ENCODE measurements around the gene EP400. TPM values are rescaled to one million over a fixed set of nuclear protein-coding genes. Genes with fewer than 3 reads are reported as not detected.

Gene EP400
- total and polyA plus RNA-seq, 9 of the 15 experiments (the other 6 are each of a cell fraction or from before 2014, with no cell fraction given) = 4.5 to 58.0 (median 7.0) TPM

DNA sequence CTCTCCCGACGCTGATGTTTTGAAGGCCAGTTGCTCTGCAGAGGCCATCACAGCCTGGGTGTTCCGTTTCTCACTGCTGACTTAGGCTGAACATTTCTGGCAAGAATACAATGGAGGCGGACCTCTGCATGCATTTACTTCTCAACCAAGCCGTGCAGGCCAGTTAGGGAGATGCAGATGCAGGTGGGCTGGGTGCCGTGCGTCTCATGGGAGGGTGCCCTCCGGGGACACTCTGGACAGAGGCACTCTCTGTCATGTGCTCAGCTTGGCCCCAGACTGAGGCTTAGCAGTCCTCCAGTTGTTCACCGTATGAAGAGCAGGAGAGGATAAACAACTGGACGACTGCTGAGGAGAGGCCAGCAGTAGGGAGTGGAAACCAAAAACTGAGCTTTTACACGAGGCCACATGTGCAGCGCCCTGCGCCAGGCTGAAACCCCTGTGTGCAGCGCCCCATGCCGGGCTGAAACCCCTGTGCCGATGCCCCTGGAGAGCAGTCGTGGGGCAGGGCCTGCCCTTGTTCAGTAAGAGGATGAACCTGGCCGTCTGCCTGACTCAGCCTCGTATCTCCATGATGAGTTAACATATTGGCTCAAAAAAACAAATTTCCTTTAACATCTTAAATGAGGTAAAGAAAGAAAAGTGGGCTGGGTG, 162.0 kb downstream of the EP400 start:
- no peak for TF ChIP-seq ELF1 (tag; IDR thresholded peaks at IDR 0.05)

DNA sequence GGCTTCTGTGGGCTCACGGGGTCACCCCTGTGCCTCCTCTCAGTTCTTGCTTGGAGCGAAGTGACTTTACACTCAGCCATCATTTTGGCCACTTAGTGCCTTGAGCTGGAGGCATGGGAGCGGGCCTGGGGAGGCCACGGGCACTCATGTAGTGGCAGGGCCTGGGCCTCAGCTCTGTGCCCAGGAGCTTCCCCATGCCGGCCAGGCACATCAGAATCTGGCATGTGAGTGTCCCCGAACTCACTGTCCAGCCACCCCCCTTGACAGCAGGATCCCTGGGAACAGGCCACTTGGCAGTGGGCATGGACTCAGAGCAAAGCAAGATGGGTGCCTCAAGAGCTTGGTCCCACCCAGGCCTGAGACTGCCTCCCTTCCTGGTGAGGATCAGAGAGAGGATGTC, 164.9 kb downstream of the EP400 start:
- DNase-seq (ENCODE audit: extremely low read depth in 1 of 4, low spot score in 3 of 4) = no peak
- Histone ChIP-seq H3K27ac (ENCODE audit: extremely low read depth, low read depth, low read length) (no peak overlapping the region), H3K4me3 (no peak overlapping the region), H4K20me1 (replicated peaks; ENCODE audit: control insufficient read depth, insufficient read depth, low read length) (no peaks in the 10 kb centered on the region), H3K9me3 (replicated peaks; ENCODE audit: control insufficient read depth, insufficient read depth, low read depth, low read length) (no peaks in the 10 kb centered on the region), H3K4me2 (ENCODE audit: insufficient read depth, low read length) (no peak overlapping the region), H3K36me3 (ENCODE audit: control insufficient read depth, insufficient read depth, low read length) (peaks cover 82% of the 10 kb centered on the region; the same call in 2 of the 3 replicates), H3K9me1 (ENCODE audit: control insufficient read depth, insufficient read depth, low read length) (no peaks in the 10 kb centered on the region), H2AFZ (ENCODE audit: low read depth, low read length) (no peak overlapping the region), H3K4me1 (replicated peaks in 1 of 2; ENCODE audit: control insufficient read depth in 2 of 2, insufficient read depth in 2 of 2, low read length in 2 of 2) (no peaks in the 10 kb centered on the region; a peak in 1 of 5 replicates), H3K79me2 (ENCODE audit: control insufficient read depth, insufficient read depth, low read length) (no peaks in the 10 kb centered on the region), H3K9ac (ENCODE audit: insufficient read depth in 1 of 2, low read depth in 2 of 2, low read length in 2 of 2) (0 out of 4 replicates have a peak overlapping the region, but pooled peaks of 1 of the 2 experiments have one; percentile 5), H3K27me3 (ENCODE audit: control insufficient read depth in 2 of 2, insufficient read depth in 2 of 2, low read length in 2 of 2) (no peaks in the 10 kb centered on the region)
- TF ChIP-seq POLR2G (IDR thresholded peaks at IDR 0.05; ENCODE audit: low read depth, low read length) (0 out of 2 replicates have a peak, but pooled peaks have one; percentile 20), MAFF (IDR thresholded peaks at IDR 0.05; ENCODE audit: low read length) (no peak)
- 91% methylated on average over 6 of the region's 6 CpGs for WGBS (ENCODE audit: insufficient coverage, low coverage, missing lambda C conversion rate)
- BruUV-seq (replicated peaks) = no TSS peak
- ChIA-PET POLR2A (interaction anchor here (0.9 kb wide), 1 partner anchor 26 kb away, joined by 3 read pairs; no protein-coding TSS in a partner anchor), CTCF (ENCODE audit: low intra/inter-chr PET ratio) (no interaction called here)
- intact Hi-C loops (cut with micrococcal nuclease) = no loop called here
- in situ Hi-C loops (cut with MboI) = no loop called here
- no peak for FAIRE-seq
- ATAC-seq = no peak

More for the DNA sequence above, 162.0 kb downstream of the EP400 start:
- Histone ChIP-seq H3K9me1 (ENCODE audit: control insufficient read depth, insufficient read depth, low read length) (no peaks in the 10 kb centered on the region), H2AFZ (ENCODE audit: low read depth, low read length) (no peak overlapping the region), H3K9me3 (replicated peaks; ENCODE audit: control insufficient read depth, insufficient read depth, low read depth, low read length) (no peaks in the 10 kb centered on the region), H3K4me1 (replicated peaks in 1 of 2; ENCODE audit: control insufficient read depth in 2 of 2, insufficient read depth in 2 of 2, low read length in 2 of 2) (peaks cover 0 to 5% of the 10 kb centered on the region in 2 experiments; a peak in 1 of 5 replicates), H3K27ac (ENCODE audit: extremely low read depth, low read depth, low read length) (no peak overlapping the region), H3K36me3 (ENCODE audit: control insufficient read depth, insufficient read depth, low read length) (peaks cover 78% of the 10 kb centered on the region; the same call in 2 of the 3 replicates), H4K20me1 (replicated peaks; ENCODE audit: control insufficient read depth, insufficient read depth, low read length) (no peaks in the 10 kb centered on the region), H3K9ac (ENCODE audit: insufficient read depth in 1 of 2, low read depth in 2 of 2, low read length in 2 of 2) (no peak overlapping the region), H3K4me3 (no peak overlapping the region), H3K4me2 (ENCODE audit: insufficient read depth, low read length) (no peak overlapping the region), H3K79me2 (ENCODE audit: control insufficient read depth, insufficient read depth, low read length) (peaks cover 3% of the 10 kb centered on the region; the same call in 2 of the 3 replicates), H3K27me3 (ENCODE audit: control insufficient read depth in 2 of 2, insufficient read depth in 2 of 2, low read length in 2 of 2) (no peaks in the 10 kb centered on the region)
- 89% methylated on average over 17 of the region's 19 CpGs for WGBS (ENCODE audit: insufficient coverage, low coverage, missing lambda C conversion rate)
- BruUV-seq (replicated peaks) = no TSS peak
- FAIRE-seq = no peak
- in situ Hi-C loops (cut with MboI) = no loop called here
- DNase-seq (ENCODE audit: extremely low read depth in 1 of 4, low spot score in 3 of 4) = no peak
- CTCF ChIA-PET (ENCODE audit: low intra/inter-chr PET ratio) = no interaction called here
- no peak for ATAC-seq
- intact Hi-C loops (cut with micrococcal nuclease) = no loop called here
- POLR2A ChIA-PET = no interaction called here
